ENCODE measurements around the gene RASSF1. TPM values are rescaled to one million over a fixed set of nuclear protein-coding genes. Genes with fewer than 3 reads are reported as not detected.
"Not testable (repeated sequence)": the region's sequence is repeated elsewhere in the genome, so short reads cannot be mapped to it uniquely, and the experiment has no call there.

Gene RASSF1
- total and polyA plus RNA-seq, 2 donors = 25.4 to 41.5 TPM

GRCh38 chr3:50321336-50322114 lies 19.1 kb downstream of the RASSF1 start:
- Histone ChIP-seq H3K4me3 (ENCODE audit: low read depth, low read length) (peak overlapping the region; percentile 58), H3K36me3 (ENCODE audit: insufficient read depth) (no peaks in the 10 kb centered on the region), H3K27ac (ENCODE audit: low read depth) (peak overlapping the region; percentile 90), H3K4me1 (ENCODE audit: insufficient read depth) (no peaks in the 10 kb centered on the region)
- 1% methylated on average over 58 of the region's 59 CpGs for WGBS
- peak; percentile 80 for DNase-seq (ENCODE audit: extremely low spot score)

DNA sequence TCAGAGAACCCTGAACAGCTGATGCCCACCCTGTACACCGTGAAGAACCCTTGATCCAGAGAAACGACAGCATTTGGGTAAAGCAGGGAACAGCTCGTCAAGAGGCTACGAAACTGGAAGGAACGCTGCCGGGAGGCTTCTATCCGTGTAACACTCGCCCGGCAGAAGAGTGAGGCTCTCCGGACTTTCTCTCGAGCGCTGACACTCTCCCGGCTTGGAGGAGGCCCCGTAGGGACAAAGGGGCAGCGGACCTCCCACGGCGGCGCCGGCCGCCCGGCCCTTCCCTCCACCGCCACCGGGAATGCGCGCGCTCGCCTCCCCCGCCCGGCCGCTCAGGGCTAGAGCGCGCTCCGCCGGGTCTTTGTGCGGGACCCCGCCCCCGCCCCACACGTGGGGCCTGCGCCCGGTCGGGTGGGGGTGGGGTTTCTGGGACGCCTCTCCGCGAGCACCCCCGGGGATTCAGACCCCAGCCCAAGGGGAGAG lies 19.7 kb downstream of the RASSF1 start:
- Histone ChIP-seq H3K4me3 (ENCODE audit: low read depth, low read length) (peak overlapping the region; percentile 58), H3K27ac (ENCODE audit: low read depth) (peak overlapping the region; percentile 90), H3K4me1 (ENCODE audit: insufficient read depth) (no peaks in the 10 kb centered on the region), H3K36me3 (ENCODE audit: insufficient read depth) (no peaks in the 10 kb centered on the region)
- DNase-seq (ENCODE audit: extremely low spot score) = no peak
- under 1% methylated on average over 45 of the region's 45 CpGs for WGBS

DNA sequence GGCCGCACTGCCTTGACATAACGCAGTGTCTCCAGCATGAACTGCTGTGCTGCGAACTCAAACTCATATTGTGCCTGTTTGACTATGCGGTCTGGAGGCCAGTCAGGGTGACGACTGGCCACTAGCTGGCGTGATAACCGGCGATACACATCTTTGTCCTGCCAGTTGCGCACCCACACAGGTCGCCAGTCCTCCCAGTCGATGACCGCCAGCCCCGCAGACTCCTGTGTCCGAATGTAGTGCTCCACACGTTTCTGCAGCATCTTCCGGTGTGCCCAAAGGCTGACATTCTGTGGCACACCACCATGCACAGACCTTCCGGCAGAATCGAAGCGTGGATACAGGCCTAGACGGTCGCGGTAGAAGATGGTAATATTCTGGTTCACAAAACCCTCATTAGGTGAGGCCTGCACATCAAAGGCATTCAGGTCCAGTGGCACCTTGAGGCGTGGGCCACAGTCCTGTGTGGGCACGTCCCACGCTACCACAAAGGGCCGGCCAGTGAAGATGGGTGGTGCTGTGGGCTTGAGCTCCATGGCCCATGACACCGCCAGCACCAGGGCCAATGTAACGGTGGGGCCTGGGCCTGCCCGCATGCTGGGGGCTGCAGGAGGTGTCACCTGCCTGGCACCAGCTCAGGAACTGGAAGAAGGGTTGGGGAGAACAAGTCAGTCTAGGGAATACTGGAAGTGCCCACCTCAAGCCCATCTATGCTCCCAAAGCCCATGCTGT lies 20.6 kb downstream of the RASSF1 start:
- DNase-seq (ENCODE audit: extremely low spot score) = no peak
- Histone ChIP-seq H3K27ac (ENCODE audit: low read depth) (no peak overlapping the region), H3K36me3 (ENCODE audit: insufficient read depth) (no peaks in the 10 kb centered on the region), H3K4me1 (ENCODE audit: insufficient read depth) (no peaks in the 10 kb centered on the region), H3K4me3 (ENCODE audit: low read depth, low read length) (peak overlapping the region; percentile 58)
- WGBS = 78% methylated on average over 29 of the region's 29 CpGs

DNA sequence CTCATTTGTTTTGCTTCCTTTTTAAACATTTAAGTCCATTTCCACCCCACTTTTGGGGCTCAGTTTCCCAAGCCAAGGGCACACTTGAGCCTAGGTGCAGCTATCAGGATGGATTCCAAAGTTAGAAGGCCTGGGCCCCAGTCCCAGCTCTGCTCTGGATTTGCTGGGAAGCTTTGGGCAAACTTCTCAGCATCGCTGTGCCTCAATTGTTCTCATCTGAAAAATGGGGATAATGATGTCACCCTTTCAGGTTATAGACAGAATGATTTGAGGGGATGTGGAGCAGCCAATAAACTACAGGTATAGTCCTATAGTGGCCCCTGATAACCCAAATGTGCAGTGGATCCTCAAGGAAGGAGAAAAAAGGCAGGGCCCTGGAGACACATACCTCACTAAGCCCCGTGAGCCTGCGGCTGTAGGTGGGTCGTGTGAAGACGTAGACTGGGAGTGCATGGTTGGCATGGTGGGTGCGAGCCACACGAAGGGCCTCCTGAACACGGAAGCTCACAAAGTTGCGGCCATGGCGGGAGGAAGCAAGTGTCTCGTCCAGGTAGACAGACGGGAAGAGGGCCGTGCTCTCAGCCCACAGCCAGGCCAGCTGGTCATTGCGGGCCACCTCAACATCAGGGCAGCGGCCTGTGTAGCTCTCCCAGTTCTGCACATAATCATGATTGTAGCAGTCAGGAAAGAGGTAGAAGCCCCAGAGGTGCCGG lies 21.3 kb downstream of the RASSF1 start:
- H3K4me1 ChIP-seq (ENCODE audit: insufficient read depth) = no peaks in the 10 kb centered on the region
- no peaks in the 10 kb centered on the region for H3K36me3 ChIP-seq (ENCODE audit: insufficient read depth)
- DNase-seq (ENCODE audit: extremely low spot score) = no peak
- WGBS = 86% methylated on average over 16 of the region's 16 CpGs
- H3K4me3 ChIP-seq (ENCODE audit: low read depth, low read length) = no peak overlapping the region
- H3K27ac ChIP-seq (ENCODE audit: low read depth) = no peak overlapping the region

- Histone ChIP-seq H3K4me3 (ENCODE audit: low read depth, low read length) (no peak overlapping the region), H3K27ac (ENCODE audit: low read depth) (no peak overlapping the region)
Measured at GRCh38 chr3:50318615-50319014, 22.0 kb downstream of the RASSF1 start.

GRCh38 chr3:50318163-50318562 lies 22.5 kb downstream of the RASSF1 start:
- H3K4me3 ChIP-seq (ENCODE audit: low read depth, low read length) = no peak overlapping the region
- H3K36me3 ChIP-seq (ENCODE audit: insufficient read depth) = no peaks in the 10 kb centered on the region
- no peaks in the 10 kb centered on the region for H3K4me1 ChIP-seq (ENCODE audit: insufficient read depth)
- WGBS = 88% methylated on average over 11 of the region's 11 CpGs
- H3K27ac ChIP-seq (ENCODE audit: low read depth) = no peak overlapping the region
- DNase-seq (ENCODE audit: extremely low spot score) = no peak

More at GRCh38 chr3:50318615-50319014, 22.0 kb downstream of the RASSF1 start:
- no peaks in the 10 kb centered on the region for H3K36me3 ChIP-seq (ENCODE audit: insufficient read depth)
- WGBS = 79% methylated on average over 10 of the region's 10 CpGs
- DNase-seq (ENCODE audit: extremely low spot score) = no peak
- H3K4me1 ChIP-seq (ENCODE audit: insufficient read depth) = no peaks in the 10 kb centered on the region

- Histone ChIP-seq H3K36me3 (ENCODE audit: insufficient read depth) (no peaks in the 10 kb centered on the region), H3K27ac (ENCODE audit: low read depth) (peak overlapping the region; percentile 76), H3K4me1 (ENCODE audit: insufficient read depth) (no peaks in the 10 kb centered on the region), H3K4me3 (ENCODE audit: low read depth, low read length) (no peak overlapping the region)
- DNase-seq (ENCODE audit: extremely low spot score) = no peak
- 58% methylated on average over 6 of the region's 6 CpGs for whole genome bisulfite sequencing
Measured at GRCh38 chr3:50317300-50317699, 23.3 kb downstream of the RASSF1 start.

- 69% methylated on average over 9 of the region's 9 CpGs for WGBS
- peak; percentile 62 for DNase-seq (ENCODE audit: extremely low spot score)
- peak overlapping the region; percentile 76 for H3K27ac ChIP-seq (ENCODE audit: low read depth)
- H3K4me1 ChIP-seq (ENCODE audit: insufficient read depth) = no peaks in the 10 kb centered on the region
- H3K36me3 ChIP-seq (ENCODE audit: insufficient read depth) = no peaks in the 10 kb centered on the region
- H3K4me3 ChIP-seq (ENCODE audit: low read depth, low read length) = no peak overlapping the region
Measured at GRCh38 chr3:50316657-50317242, 23.9 kb downstream of the RASSF1 start.

DNA sequence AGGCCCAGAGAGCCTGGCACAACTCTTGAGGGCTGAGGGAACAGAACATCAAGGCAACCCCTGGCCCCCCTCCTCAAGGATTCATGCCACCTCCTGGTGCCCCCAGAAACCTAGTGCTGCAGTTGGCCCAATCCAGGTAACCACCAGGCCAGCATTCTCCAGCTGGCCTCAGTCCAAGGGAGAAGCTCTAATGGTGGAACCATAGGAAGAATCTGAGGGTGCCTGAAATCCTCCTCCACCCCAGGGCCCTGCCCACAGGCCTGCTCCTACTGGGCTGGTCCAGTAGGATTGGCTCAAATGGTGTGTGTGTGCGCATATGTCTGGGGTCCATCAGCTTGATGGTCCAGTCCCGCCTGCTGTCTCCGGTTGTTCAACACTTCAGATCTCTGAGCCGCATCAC lies 25.8 kb downstream of the RASSF1 start:
- H3K4me1 ChIP-seq (ENCODE audit: insufficient read depth) = no peaks in the 10 kb centered on the region
- H3K4me3 ChIP-seq (ENCODE audit: low read depth, low read length) = no peak overlapping the region
- no peaks in the 10 kb centered on the region for H3K36me3 ChIP-seq (ENCODE audit: insufficient read depth)
- H3K27ac ChIP-seq (ENCODE audit: low read depth) = no peak overlapping the region
- DNase-seq (ENCODE audit: extremely low spot score) = no peak
- WGBS = 95% methylated on average over 4 of the region's 4 CpGs

DNA sequence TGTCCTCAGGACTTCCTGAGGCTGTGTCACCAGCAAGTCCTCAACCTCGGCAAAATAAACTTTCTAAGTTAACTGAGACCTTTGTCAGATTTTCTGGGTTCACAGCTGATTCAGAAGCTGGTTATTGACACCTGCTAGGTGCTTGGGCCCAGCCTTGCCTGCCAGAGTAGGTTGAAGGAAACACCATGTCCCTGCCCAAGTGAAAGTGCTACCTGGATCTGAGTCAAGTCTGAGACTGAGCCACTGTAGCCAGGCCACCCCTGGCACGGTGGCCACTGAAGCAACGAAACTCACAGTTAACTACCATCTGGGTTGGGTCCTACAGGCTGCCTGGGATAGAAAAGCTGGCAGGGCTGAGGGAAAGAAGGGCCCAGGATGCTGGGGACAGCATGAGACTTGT lies 26.3 kb downstream of the RASSF1 start:
- WGBS = 81% methylated on average over 3 of the region's 3 CpGs
- DNase-seq (ENCODE audit: extremely low spot score) = no peak
- H3K27ac ChIP-seq (ENCODE audit: low read depth) = peak overlapping the region; percentile 18
- no peaks in the 10 kb centered on the region for H3K36me3 ChIP-seq (ENCODE audit: insufficient read depth)
- H3K4me3 ChIP-seq (ENCODE audit: low read depth, low read length) = no peak overlapping the region
- no peaks in the 10 kb centered on the region for H3K4me1 ChIP-seq (ENCODE audit: insufficient read depth)

- H3K36me3 ChIP-seq (ENCODE audit: insufficient read depth); H3K4me3 ChIP-seq (ENCODE audit: low read depth, low read length); H3K4me1 ChIP-seq (ENCODE audit: insufficient read depth); H3K27ac ChIP-seq (ENCODE audit: low read depth); DNase-seq (ENCODE audit: extremely low spot score): not testable (repeated sequence)
- WGBS = 91% methylated on average over 32 of the region's 32 CpGs
Measured at GRCh38 chr3:50312041-50312440, 28.6 kb downstream of the RASSF1 start.

- Histone ChIP-seq H3K4me1 (ENCODE audit: insufficient read depth) (no peaks in the 10 kb centered on the region), H3K4me3 (ENCODE audit: low read depth, low read length) (no peak overlapping the region), H3K27ac (ENCODE audit: low read depth) (no peak overlapping the region), H3K36me3 (ENCODE audit: insufficient read depth) (no peaks in the 10 kb centered on the region)
- no peak for DNase-seq (ENCODE audit: extremely low spot score)
Measured at GRCh38 chr3:50304601-50305000, 36.0 kb downstream of the RASSF1 start.

DNA sequence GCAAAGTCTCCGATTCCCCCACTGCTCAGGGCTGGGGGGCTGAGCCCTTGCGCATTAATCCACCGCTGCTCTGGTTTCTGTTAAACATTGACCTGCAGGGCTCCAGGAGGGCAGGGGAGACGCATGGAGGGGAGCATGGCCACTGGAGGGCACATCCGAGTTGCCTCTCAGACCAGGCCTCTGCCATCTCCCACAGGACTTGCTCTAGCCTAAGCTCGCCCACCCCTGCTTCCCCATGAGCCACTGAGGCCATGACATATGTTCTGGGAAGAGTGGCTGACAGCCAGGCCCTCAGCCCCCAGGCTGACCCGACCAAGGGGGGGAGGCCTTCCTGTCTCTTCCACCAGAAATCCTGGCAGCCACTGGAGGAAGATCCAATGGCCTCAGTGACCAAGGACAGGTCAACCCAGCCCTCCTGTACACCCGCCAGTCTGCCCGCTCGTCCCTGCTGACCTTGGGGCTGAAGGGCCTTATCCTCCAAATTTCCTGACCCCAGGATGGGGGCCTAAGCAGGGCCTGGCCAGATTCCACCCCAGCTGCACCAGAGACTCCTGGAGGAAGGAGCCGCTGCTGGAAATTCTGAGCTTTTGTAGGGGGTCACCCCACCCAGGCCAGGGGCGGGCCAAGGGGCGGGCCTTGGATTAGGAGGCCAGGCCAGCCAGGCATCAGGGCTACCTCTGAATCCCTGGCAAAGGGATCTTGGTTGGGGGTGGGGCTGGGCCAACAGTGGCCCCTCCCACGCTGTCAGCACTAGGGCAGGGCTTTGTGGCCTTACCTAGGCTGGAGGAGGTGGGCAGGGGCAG lies 37.4 kb downstream of the RASSF1 start, which contains the start of gene HYAL1:
Gene HYAL1 (minus strand): TSS at position 562 of the 803 bp plus-strand sequence. CDS start 618 bp downstream, outside the sequence.
- H3K27ac ChIP-seq (ENCODE audit: low read depth) = no peak within 1 kb of the TSS
- DNase-seq (ENCODE audit: extremely low spot score) = no peak
- 56% methylated on average over 14 of the region's 14 CpGs for WGBS
- no peaks in the 10 kb centered on the region for H3K4me1 ChIP-seq (ENCODE audit: insufficient read depth)
- H3K4me3 ChIP-seq (ENCODE audit: low read depth, low read length) = no peak within 1 kb of the TSS
- H3K36me3 ChIP-seq (ENCODE audit: insufficient read depth) = no peaks in the 10 kb centered on the region

Data from urinary bladder (tissue), 4 donors.